HG03280 (cell line): ENCODE results near the gene TRRAP.

Experiments used
- ATAC-seq: cut with Tn5 transposase; IDR thresholded peaks from one replicate; pipeline ENCODE4 v1.9.1; 2021; ENCODE audit warnings: mild to moderate bottlenecking, moderate library complexity; ENCODE audit not compliant: unreplicated experiment

Gene TRRAP

GRCh38 chr7:98945852-98946251 lies 67.5 kb downstream of the TRRAP start:
- no peak for ATAC-seq

GRCh38 chr7:98946389-98946788 lies 68.1 kb downstream of the TRRAP start:
- no peak for ATAC-seq

- ATAC-seq = no peak
Measured at GRCh38 chr7:98949336-98950044, 71.2 kb downstream of the TRRAP start.

- no peak for ATAC-seq
Measured at GRCh38 chr7:98955992-98956391, 77.7 kb downstream of the TRRAP start.

- no peak for ATAC-seq
Measured at GRCh38 chr7:98956469-98956868, 78.1 kb downstream of the TRRAP start.

- no peak for ATAC-seq
Measured at GRCh38 chr7:98956937-98957336, 78.6 kb downstream of the TRRAP start.

GRCh38 chr7:98957766-98958165 lies 79.4 kb downstream of the TRRAP start:
- ATAC-seq = no peak

- no peak for ATAC-seq
Measured at GRCh38 chr7:98958968-98959367, 80.6 kb downstream of the TRRAP start.

- no peak for ATAC-seq
Measured at GRCh38 chr7:98963305-98963704, 85.0 kb downstream of the TRRAP start.

GRCh38 chr7:98964596-98964995 lies 86.3 kb downstream of the TRRAP start:
- no peak for ATAC-seq

- ATAC-seq = no peak
Measured at GRCh38 chr7:98968621-98969020, 90.3 kb downstream of the TRRAP start.

GRCh38 chr7:98969386-98969785 lies 91.1 kb downstream of the TRRAP start:
- ATAC-seq = no peak

- ATAC-seq = no peak
Measured at GRCh38 chr7:98970016-98970615, 91.8 kb downstream of the TRRAP start.

GRCh38 chr7:98970805-98971204 lies 92.5 kb downstream of the TRRAP start:
- ATAC-seq = no peak

GRCh38 chr7:98974205-98974604 lies 95.9 kb downstream of the TRRAP start:
- ATAC-seq = no peak

GRCh38 chr7:98974906-98975816 lies 96.8 kb downstream of the TRRAP start:
- no peak for ATAC-seq

GRCh38 chr7:98976396-98977185 lies 98.3 kb downstream of the TRRAP start:
- ATAC-seq = no peak

- no peak for ATAC-seq
Measured at GRCh38 chr7:98978672-98979071, 100.3 kb downstream of the TRRAP start.

GRCh38 chr7:98981701-98982100 lies 103.4 kb downstream of the TRRAP start:
- no peak for ATAC-seq

GRCh38 chr7:98982686-98983085 lies 104.4 kb downstream of the TRRAP start:
- no peak for ATAC-seq

GRCh38 chr7:98984126-98984525 lies 105.8 kb downstream of the TRRAP start:
- ATAC-seq = no peak
